ENCODE measurements around the gene BPIFB2.

Gene BPIFB2

DNA sequence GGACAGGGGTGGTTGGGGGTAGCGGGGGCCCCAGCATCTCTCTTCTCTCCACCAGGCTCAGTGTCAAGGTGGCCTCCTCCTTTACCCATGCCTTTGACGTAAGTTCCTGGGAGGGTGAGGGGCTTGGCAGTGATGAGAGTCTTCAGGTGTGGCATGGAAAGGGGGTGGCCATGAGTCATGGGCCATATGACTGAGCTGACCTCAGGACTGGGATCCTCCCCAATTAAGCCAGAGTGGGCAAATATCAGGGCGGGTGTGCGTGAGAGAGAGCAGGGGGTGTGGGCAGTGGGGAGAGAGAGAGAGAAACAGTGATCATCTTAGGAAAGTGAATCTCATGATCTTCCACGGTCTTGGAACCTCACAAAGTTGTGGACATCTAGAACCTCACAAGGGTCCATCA, 63.7 kb downstream of the BPIFB2 start:
- DNase-seq, result no peak

DNA sequence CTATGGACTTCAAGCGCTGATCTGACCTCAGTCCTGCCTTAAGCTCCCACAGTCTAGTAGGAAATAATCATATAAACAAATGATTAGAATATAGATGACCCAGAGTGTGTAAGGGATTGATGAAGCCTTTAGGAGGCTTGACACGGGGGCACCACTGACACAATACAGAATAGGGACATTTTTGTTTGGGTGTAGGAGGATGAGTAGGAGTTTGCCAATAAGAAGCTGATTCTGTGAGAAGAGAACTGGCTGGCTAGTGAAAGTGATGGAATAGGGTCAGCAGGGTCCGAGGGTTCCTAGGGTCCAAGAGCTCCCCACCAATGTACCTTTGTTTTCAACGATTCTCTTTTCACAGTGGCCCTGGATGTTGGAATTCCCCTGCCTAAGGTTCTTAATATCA, 64.9 kb downstream of the BPIFB2 start:
- DNase-seq, result no peak

DNA sequence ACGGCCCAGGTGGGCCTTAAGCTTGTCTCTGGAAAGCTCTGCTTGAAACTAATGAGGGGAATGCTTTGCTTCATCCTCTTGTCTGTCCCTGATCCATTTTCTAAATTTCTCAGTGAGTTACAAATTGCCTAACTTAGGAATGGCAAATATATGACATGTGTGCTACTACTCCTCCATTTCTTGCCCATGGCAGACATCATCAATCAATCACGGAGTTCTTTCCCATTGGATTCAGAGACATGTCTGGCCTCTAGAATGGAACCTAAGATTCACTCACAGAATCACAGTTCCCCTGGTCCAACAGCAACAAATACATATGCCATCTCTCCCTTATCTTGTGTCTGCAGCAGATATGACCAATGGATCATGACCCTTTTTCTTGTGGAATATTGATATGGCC, 65.3 kb downstream of the BPIFB2 start:
- no peak for DNase-seq

Data from right kidney (tissue), 1 donor.